PC-3 (cell line): ENCODE results near the gene TFDP1.

ENCODE experiments used
- EZH2phosphoT487 ChIP-seq: fragments of 300-600 bp; sonication (generic); IDR thresholded peaks from 2 replicates; pipeline ENCODE4 v1.6.1; 2018; ENCODE audit warnings: mild to moderate bottlenecking, antibody characterized with exemption, low read length, borderline replicate concordance
- TF ChIP-seq, protein P1 (sequence below): fragments of 300-600 bp; sonication (generic); conservative IDR thresholded peaks from 2 replicates; pipeline ENCODE4 v1.5.1; 2017; ENCODE audit warnings: antibody characterized with exemption, low read depth, mild to moderate bottlenecking, low read length

DNA sequence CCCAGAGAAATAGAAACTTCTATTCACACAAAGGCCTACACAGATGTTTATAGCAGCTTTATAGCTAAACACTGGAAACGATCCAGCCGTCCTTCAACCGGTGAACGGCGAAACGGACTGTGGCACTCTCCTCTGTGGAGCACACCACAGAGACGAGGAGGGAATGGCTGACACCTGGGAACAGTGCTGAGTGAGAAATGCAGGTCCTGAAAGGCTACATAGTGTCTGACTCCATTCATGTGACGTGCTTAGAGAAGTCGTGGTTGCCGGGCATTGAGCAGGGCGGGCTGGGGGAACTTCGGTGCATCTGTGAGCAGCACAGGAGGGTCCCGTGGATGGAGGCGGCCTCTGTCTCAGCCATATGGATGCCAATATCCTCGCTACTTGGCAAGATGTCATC is 79.4 kb downstream of the TFDP1 start:
- TF ChIP-seq, protein P1, sequence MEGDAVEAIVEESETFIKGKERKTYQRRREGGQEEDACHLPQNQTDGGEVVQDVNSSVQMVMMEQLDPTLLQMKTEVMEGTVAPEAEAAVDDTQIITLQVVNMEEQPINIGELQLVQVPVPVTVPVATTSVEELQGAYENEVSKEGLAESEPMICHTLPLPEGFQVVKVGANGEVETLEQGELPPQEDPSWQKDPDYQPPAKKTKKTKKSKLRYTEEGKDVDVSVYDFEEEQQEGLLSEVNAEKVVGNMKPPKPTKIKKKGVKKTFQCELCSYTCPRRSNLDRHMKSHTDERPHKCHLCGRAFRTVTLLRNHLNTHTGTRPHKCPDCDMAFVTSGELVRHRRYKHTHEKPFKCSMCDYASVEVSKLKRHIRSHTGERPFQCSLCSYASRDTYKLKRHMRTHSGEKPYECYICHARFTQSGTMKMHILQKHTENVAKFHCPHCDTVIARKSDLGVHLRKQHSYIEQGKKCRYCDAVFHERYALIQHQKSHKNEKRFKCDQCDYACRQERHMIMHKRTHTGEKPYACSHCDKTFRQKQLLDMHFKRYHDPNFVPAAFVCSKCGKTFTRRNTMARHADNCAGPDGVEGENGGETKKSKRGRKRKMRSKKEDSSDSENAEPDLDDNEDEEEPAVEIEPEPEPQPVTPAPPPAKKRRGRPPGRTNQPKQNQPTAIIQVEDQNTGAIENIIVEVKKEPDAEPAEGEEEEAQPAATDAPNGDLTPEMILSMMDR: no peak
- no peak for TF ChIP-seq EZH2phosphoT487
